HCT116 (cell line): Measurements from ENCODE around the gene SRF. TPM values are rescaled to one million over a fixed set of nuclear protein-coding genes. Genes with fewer than 3 reads are reported as not detected.
"Not testable (repeated sequence)": the region's sequence is repeated elsewhere in the genome, so short reads cannot be mapped to it uniquely, and the experiment has no call there.

Experiments used
- ATAC-seq: fragments of 200-7000 bp; cut with Tn5 transposase; 2 replicates; pipeline ENCODE4 v1.9.1; 2020; ENCODE audit warnings: mild to moderate bottlenecking, moderate library complexity
- BruUV-seq: library from RNA; stranded (reverse); fragments of 400-500 nt; replicated peaks from 2 replicates; lab custom pipeline; 2021; lab: Mats Ljungman, UMichigan
- CTCF ChIA-PET: fragments of 300-600 bp; sonication (Branson Sonifier 250); formaldehyde crosslinking; loops from one replicate; lab custom pipeline; 2021; ENCODE audit warnings: antibody characterized with exemption; lab: Charles Lee
- POLR2A ChIA-PET: fragments of 300-600, 350-600 bp; sonication (Branson Sonifier 250); formaldehyde crosslinking; loops from one replicate; lab custom pipeline; 2021; ENCODE audit warnings: antibody characterized with exemption; lab: Charles Lee
- RAD21 ChIA-PET, 2 experiments: fragments of 300-600 bp; sonication (Branson Sonifier 250); formaldehyde crosslinking; loops; one replicate each; lab custom pipeline; 2023; ENCODE audit warnings: low total read pairs in 2 of 2; ENCODE audit not compliant: uncharacterized antibody in 2 of 2, unreplicated experiment in 2 of 2, low non-redundant PET in 1 of 2; lab: Charles Lee
- DNase-seq: peaks from one replicate; pipeline ENCODE4 v3.0.0-alpha.2; 2010; ENCODE audit warnings: low read depth, low spot score
- H2AFZ ChIP-seq: fragments of 200-600 bp; shearing (Covaris generic), sonication (generic); 2 replicates; pipeline ENCODE4 v1.6.1; 2017; ENCODE audit warnings: low read depth, mixed run types, mixed read lengths, antibody characterized with exemption, low read length; ENCODE audit not compliant: poor library complexity, severe bottlenecking
- H3K27ac ChIP-seq: 2 replicates; pipeline ENCODE4 v1.5.1; 2012; ENCODE audit warnings: low read depth, low read length
- H3K27me3 ChIP-seq: fragments of 200-600 bp; sonication (generic); 2 replicates; pipeline ENCODE4 v1.6.1; 2016; ENCODE audit warnings: mixed run types, low read length, mixed read lengths; ENCODE audit not compliant: insufficient read depth
- H3K36me3 ChIP-seq, 2 experiments: fragments of 200-500 bp in 1 of 2; fragments of 200-600 bp in 1 of 2; sonication (Bioruptor generic) in 1 of 2; sonication (generic) in 1 of 2; 2 replicates each; pipeline versions ENCODE4 v1.5.1 to v1.6.1; 2014 to 2016; ENCODE audit warnings: low read length in 2 of 2, inconsistent platforms in 1 of 2, mixed read lengths in 1 of 2, mixed run types in 1 of 2; ENCODE audit not compliant: insufficient read depth in 2 of 2, control insufficient read depth in 1 of 2
- H3K4me1 ChIP-seq, 2 experiments: fragments of 200-600 bp in 1 of 2; sonication (generic) in 1 of 2; 2 replicates each; pipeline versions ENCODE4 v1.5.1 to v1.6.1; 2012 to 2017; ENCODE audit warnings: low read length in 2 of 2, inconsistent platforms in 1 of 2, mild to moderate bottlenecking in 1 of 2, mixed read lengths in 1 of 2, mixed run types in 1 of 2, moderate library complexity in 1 of 2; ENCODE audit not compliant: insufficient read depth in 2 of 2, control insufficient read depth in 1 of 2
- H3K4me2 ChIP-seq: fragments of 200-600 bp; sonication (generic); 2 replicates; pipeline ENCODE4 v1.6.1; 2017; ENCODE audit warnings: mixed run types, low read length, mixed read lengths
- H3K4me3 ChIP-seq, 2 experiments: fragments of 200-600 bp in 1 of 2; sonication (generic) in 1 of 2; replicated peaks in 1 of 2; 2 replicates each; pipeline ENCODE4 v1.5.1; 2011 to 2016; ENCODE audit warnings: low read length in 2 of 2, control low read depth in 1 of 2, low read depth in 1 of 2, mild to moderate bottlenecking in 1 of 2, mixed read lengths in 1 of 2, mixed run types in 1 of 2
- H3K79me2 ChIP-seq: fragments of 200-600 bp; sonication (generic); 2 replicates; pipeline ENCODE4 v1.6.1; 2017; ENCODE audit warnings: mild to moderate bottlenecking, mixed run types, low read length, moderate library complexity, mixed read lengths; ENCODE audit not compliant: insufficient read depth
- H3K9ac ChIP-seq: fragments of 200-600 bp; sonication (generic); 2 replicates; pipeline ENCODE4 v1.6.1; 2016; ENCODE audit warnings: low read length, mixed read lengths
- H3K9me2 ChIP-seq: fragments of 200-600 bp; sonication (generic), shearing (Covaris generic); 2 replicates; pipeline ENCODE4 v1.6.1; 2017; ENCODE audit warnings: mixed run types, mild to moderate bottlenecking, moderate library complexity; ENCODE audit not compliant: insufficient read depth
- H3K9me3 ChIP-seq, 2 experiments: fragments of 200-500 bp in 1 of 2; fragments of 200-600 bp in 1 of 2; sonication (Bioruptor generic) in 1 of 2; sonication (generic) in 1 of 2; 2 replicates each; pipeline ENCODE4 v1.6.1; 2014 to 2017; ENCODE audit warnings: low read length in 2 of 2, mixed read lengths in 2 of 2, inconsistent platforms in 1 of 2, low read depth in 1 of 2, mild to moderate bottlenecking in 1 of 2, mixed run types in 1 of 2, moderate library complexity in 1 of 2; ENCODE audit not compliant: control insufficient read depth in 1 of 2, insufficient read depth in 1 of 2
- H4K20me1 ChIP-seq: fragments of 200-600 bp; sonication (generic), shearing (Covaris generic); 2 replicates; pipeline ENCODE4 v1.6.1; 2017; ENCODE audit warnings: mixed run types, mild to moderate bottlenecking, moderate library complexity; ENCODE audit not compliant: insufficient read depth
- EZH2phosphoT487 ChIP-seq: fragments of 200-600 bp; IDR thresholded peaks from 2 replicates; pipeline ENCODE4 v1.6.1; 2018; ENCODE audit warnings: antibody characterized with exemption, borderline replicate concordance
- FOSL1 ChIP-seq: IDR thresholded peaks from 2 replicates; pipeline ENCODE4 v1.6.1; 2012; ENCODE audit warnings: low read depth
- MAX ChIP-seq: IDR thresholded peaks from 2 replicates; pipeline ENCODE4 v1.6.1; 2012
- POLR2AphosphoS5 ChIP-seq: IDR thresholded peaks from 2 replicates; pipeline ENCODE4 v1.6.1; 2011; ENCODE audit warnings: mild to moderate bottlenecking, low read depth, low read length, moderate library complexity
- intact Hi-C: fragments of 100-400 bp; cut with micrococcal nuclease; formaldehyde crosslinking; loops from 2 replicates; pipeline ENCODE4 v1.10.0; 2022
- total RNA-seq: library from RNA; stranded (reverse); gene quantifications from one replicate; pipeline ENCODE4 v1.2.1, GENCODE V29; 2021; ENCODE audit not compliant: unreplicated experiment

The SRF gene
- total RNA-seq, 1 experiment from 2014 or later = 28.1 TPM

- H3K9ac ChIP-seq = no peak overlapping the region
- no peak for TF ChIP-seq MAX
- no peak for TF ChIP-seq POLR2AphosphoS5
- TF ChIP-seq EZH2phosphoT487 = no peak
- no peak for TF ChIP-seq FOSL1
- H3K4me3 ChIP-seq = no peak overlapping the region
- ChIA-PET RAD21 (interaction anchor here in 1 of 2 experiments (0.6 kb wide), 1 partner anchor 43 kb away, joined by 3 read pairs; no protein-coding TSS in a partner anchor), POLR2A (no interaction called here), CTCF (interaction anchor here (0.5 to 1.0 kb wide), 2 partner anchors 10 to 13 kb away, joined by 3 read pairs; no protein-coding TSS in a partner anchor)
- no peaks in the 10 kb centered on the region for H4K20me1 ChIP-seq
- ATAC-seq (no peak), DNase-seq (no peak)
- H3K79me2 ChIP-seq = peaks cover 13% of the 10 kb centered on the region; the same call in 1 of the 2 replicates
- H3K4me1 ChIP-seq = peaks cover 18 to 23% of the 10 kb centered on the region in 2 experiments
- H3K27ac ChIP-seq = no peak overlapping the region
- peaks cover 4% of the 10 kb centered on the region in 2 experiments; a peak in 2 of 4 replicates for H3K36me3 ChIP-seq
- H3K9me2 ChIP-seq = no peaks in the 10 kb centered on the region
- no peak overlapping the region for H2AFZ ChIP-seq
- BruUV-seq = no TSS peak
- H3K9me3 ChIP-seq = no peaks in the 10 kb centered on the region
- intact Hi-C loops = no loop called here
- no peaks in the 10 kb centered on the region for H3K27me3 ChIP-seq
- no peak overlapping the region for H3K4me2 ChIP-seq
These were observed 40.6 kb upstream of the SRF start for GRCh38 chr6:43130429-43130828.

GRCh38 chr6:43131379-43131778 lies 39.7 kb upstream of the SRF start:
- H3K4me3 ChIP-seq, H2AFZ ChIP-seq, BruUV-seq, DNase-seq, H3K79me2 ChIP-seq, H3K4me2 ChIP-seq, ATAC-seq, H3K9ac ChIP-seq, H3K9me2 ChIP-seq, POLR2A ChIA-PET, intact Hi-C loops, H3K36me3 ChIP-seq, RAD21 ChIA-PET, H3K9me3 ChIP-seq, H4K20me1 ChIP-seq, H3K27me3 ChIP-seq, H3K27ac ChIP-seq, CTCF ChIA-PET: not testable (repeated sequence)
- H3K4me1 ChIP-seq = peaks cover 9 to 13% of the 10 kb centered on the region in 2 experiments
